ENCODE measurements around the gene SPATA32.
"Not testable (repeated sequence)": the region's sequence is repeated elsewhere in the genome, so short reads cannot be mapped to it uniquely, and the experiment has no call there.

The SPATA32 gene

GRCh38 chr17:45271603-45272002 is 9.7 kb upstream of the SPATA32 start:
- no peak for DNase-seq (ENCODE audit: low read depth, low spot score)

GRCh38 chr17:45270828-45271418 is 9.0 kb upstream of the SPATA32 start:
- no peak for DNase-seq (ENCODE audit: low read depth, low spot score)

- no peak for DNase-seq (ENCODE audit: low read depth, low spot score)
These were observed 8.0 kb upstream of the SPATA32 start for GRCh38 chr17:45269912-45270311.

GRCh38 chr17:45267436-45268055 is 5.7 kb upstream of the SPATA32 start:
- DNase-seq (ENCODE audit: low read depth, low spot score): no peak

GRCh38 chr17:45266372-45266926 is 4.6 kb upstream of the SPATA32 start:
- no peak for DNase-seq (ENCODE audit: low read depth, low spot score)

- peak; percentile 92 for DNase-seq (ENCODE audit: low read depth, low spot score)
These were observed 3.9 kb upstream of the SPATA32 start for GRCh38 chr17:45265821-45266220.

GRCh38 chr17:45264988-45265387 is 3.1 kb upstream of the SPATA32 start:
- DNase-seq (ENCODE audit: low read depth, low spot score): no peak

GRCh38 chr17:45264430-45264829 is 2.5 kb upstream of the SPATA32 start:
- DNase-seq (ENCODE audit: low read depth, low spot score): no peak

- DNase-seq (ENCODE audit: low read depth, low spot score): no peak
These were observed 1.6 kb upstream of the SPATA32 start for GRCh38 chr17:45263477-45263860.

GRCh38 chr17:45262516-45263476 is 902 bp upstream of the SPATA32 start:
- DNase-seq (ENCODE audit: low read depth, low spot score): peak; percentile 56

- no peak for DNase-seq (ENCODE audit: low read depth, low spot score)
These were observed 1.6 kb downstream of the SPATA32 start for GRCh38 chr17:45260204-45260783.

GRCh38 chr17:45258981-45259380 is 2.9 kb downstream of the SPATA32 start:
- no peak for DNase-seq (ENCODE audit: low read depth, low spot score)

- no peak for DNase-seq (ENCODE audit: low read depth, low spot score)
These were observed 4.8 kb downstream of the SPATA32 start for GRCh38 chr17:45257115-45257514.

- no peak for DNase-seq (ENCODE audit: low read depth, low spot score)
These were observed 5.6 kb downstream of the SPATA32 start for GRCh38 chr17:45256114-45256966.

- DNase-seq (ENCODE audit: low read depth, low spot score): no peak
These were observed 6.5 kb downstream of the SPATA32 start for GRCh38 chr17:45255358-45255757.

- no peak for DNase-seq (ENCODE audit: low read depth, low spot score)
These were observed 8.0 kb downstream of the SPATA32 start for GRCh38 chr17:45253879-45254278.

- not testable (repeated sequence) for DNase-seq (ENCODE audit: low read depth, low spot score)
These were observed 8.7 kb downstream of the SPATA32 start for GRCh38 chr17:45253237-45253636.

- DNase-seq (ENCODE audit: low read depth, low spot score): no peak
These were observed 10.0 kb downstream of the SPATA32 start for GRCh38 chr17:45251931-45252330.

GRCh38 chr17:45248132-45248957 is 13.5 kb downstream of the SPATA32 start:
- peak; percentile 29 for DNase-seq (ENCODE audit: low read depth, low spot score)
